DMS 273 (cell line): ENCODE results near the gene GNAQ.
"Not testable (repeated sequence)": the region's sequence is repeated elsewhere in the genome, so short reads cannot be mapped to it uniquely, and the experiment has no call there.

Source experiments
- DNase-seq: peaks from one replicate; lab custom pipeline; 2025; ENCODE audit not compliant: unreplicated experiment; lab: John Stamatoyannopoulos, UW

The GNAQ gene

GRCh38 chr9:77710965-77711648 lies 320.5 kb downstream of the GNAQ start:
- DNase-seq: peak; percentile 2

GRCh38 chr9:77710316-77710715 lies 321.3 kb downstream of the GNAQ start:
- no peak for DNase-seq

- DNase-seq: no peak
These were observed 323.4 kb downstream of the GNAQ start for GRCh38 chr9:77708064-77708815.

GRCh38 chr9:77707383-77708063 lies 324.1 kb downstream of the GNAQ start:
- DNase-seq: peak; percentile 4

GRCh38 chr9:77705636-77706035 lies 326.0 kb downstream of the GNAQ start:
- DNase-seq: no peak

- DNase-seq: not testable (repeated sequence)
These were observed 328.9 kb downstream of the GNAQ start for GRCh38 chr9:77702521-77703390.

GRCh38 chr9:77697238-77697984 lies 334.2 kb downstream of the GNAQ start:
- no peak for DNase-seq

GRCh38 chr9:77690723-77691122 lies 340.9 kb downstream of the GNAQ start:
- not testable (repeated sequence) for DNase-seq

- DNase-seq: not testable (repeated sequence)
These were observed 341.5 kb downstream of the GNAQ start for GRCh38 chr9:77690119-77690518.

GRCh38 chr9:77687737-77688136 lies 343.9 kb downstream of the GNAQ start:
- not testable (repeated sequence) for DNase-seq

GRCh38 chr9:77680581-77680980 lies 351.0 kb downstream of the GNAQ start:
- DNase-seq: no peak

GRCh38 chr9:77679661-77680368 lies 351.8 kb downstream of the GNAQ start:
- no peak for DNase-seq

GRCh38 chr9:77679088-77679487 lies 352.5 kb downstream of the GNAQ start:
- DNase-seq: no peak

GRCh38 chr9:77677957-77678535 lies 353.6 kb downstream of the GNAQ start:
- DNase-seq: no peak

- DNase-seq: no peak
These were observed 354.2 kb downstream of the GNAQ start for GRCh38 chr9:77677397-77677796.

- peak; percentile 11 for DNase-seq
These were observed 357.4 kb downstream of the GNAQ start for GRCh38 chr9:77673941-77674791.

GRCh38 chr9:77672183-77672582 lies 359.4 kb downstream of the GNAQ start:
- no peak for DNase-seq

- no peak for DNase-seq
These were observed 364.5 kb downstream of the GNAQ start for GRCh38 chr9:77667151-77667550.
